ENCODE data around the gene WNT16.

- no peak for TF ChIP-seq CTCF (IDR thresholded peaks at IDR 0.05; ENCODE audit: poor library complexity)
- no peak for TF ChIP-seq EZH2 (IDR thresholded peaks at IDR 0.05; ENCODE audit: borderline replicate concordance)
- TF ChIP-seq EZH2phosphoT487 (IDR thresholded peaks at IDR 0.05; ENCODE audit: low read depth, severe bottlenecking, unreplicated experiment) = no peak
These were observed 61.8 kb downstream of the WNT16 start for GRCh38 chr7:121390617-121391016.
